NCI-H2171 (cell line): ENCODE data around the gene TAOK1.
"Not testable (repeated sequence)": the region's sequence is repeated elsewhere in the genome, so short reads cannot be mapped to it uniquely, and the experiment has no call there.

ENCODE experiments used
- DNase-seq: peaks from one replicate; lab custom pipeline; 2025; lab: John Stamatoyannopoulos, UW

Gene TAOK1

DNA sequence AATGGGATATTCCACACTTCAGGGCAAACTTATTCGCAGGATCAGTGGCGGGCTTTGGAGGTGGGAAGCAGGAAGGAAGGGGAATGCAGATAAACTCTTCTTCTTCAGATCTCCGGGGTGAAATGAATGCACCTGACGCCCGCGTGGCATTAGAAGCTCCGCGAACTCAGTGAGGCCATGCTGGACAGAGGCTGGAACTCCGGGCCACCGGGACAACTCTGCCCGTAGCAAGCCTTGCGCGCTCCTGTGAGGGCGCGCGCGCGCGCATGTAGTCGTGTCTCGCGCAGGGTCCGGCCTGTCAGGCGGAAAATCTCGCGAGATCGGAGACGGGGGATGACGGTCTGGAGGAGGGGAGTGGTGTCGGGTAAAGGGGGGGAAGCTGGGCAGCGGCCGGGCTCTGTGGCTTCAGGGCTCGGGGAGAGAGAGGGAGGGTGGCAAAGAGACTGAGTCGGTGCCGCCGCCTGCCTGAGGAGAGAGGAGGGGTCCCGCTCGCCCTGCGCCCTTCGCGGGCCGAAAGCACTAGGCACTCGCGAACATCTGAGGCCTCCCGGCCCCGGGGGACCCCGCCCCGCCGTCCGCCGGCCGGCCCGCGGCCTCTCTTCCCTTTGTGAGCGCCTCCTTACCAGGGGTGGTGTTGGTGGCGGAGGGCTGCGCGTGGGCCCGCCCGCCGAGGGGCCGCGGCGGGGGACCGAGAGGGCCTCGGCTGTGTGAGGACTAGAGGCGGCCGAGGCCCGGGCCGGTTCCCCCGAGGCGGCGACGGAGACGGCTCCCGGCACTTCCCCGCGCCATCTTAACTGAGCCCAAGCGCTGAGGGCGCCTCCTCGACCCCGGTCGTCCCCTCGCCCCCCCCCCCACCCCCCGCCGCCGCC is at the start of gene TAOK1:
TSS of gene TAOK1 (plus strand) at position 382 of the 869 bp plus-strand sequence. CDS start 61,186 bp downstream, outside the sequence.
- peak; percentile 97 for DNase-seq

DNA sequence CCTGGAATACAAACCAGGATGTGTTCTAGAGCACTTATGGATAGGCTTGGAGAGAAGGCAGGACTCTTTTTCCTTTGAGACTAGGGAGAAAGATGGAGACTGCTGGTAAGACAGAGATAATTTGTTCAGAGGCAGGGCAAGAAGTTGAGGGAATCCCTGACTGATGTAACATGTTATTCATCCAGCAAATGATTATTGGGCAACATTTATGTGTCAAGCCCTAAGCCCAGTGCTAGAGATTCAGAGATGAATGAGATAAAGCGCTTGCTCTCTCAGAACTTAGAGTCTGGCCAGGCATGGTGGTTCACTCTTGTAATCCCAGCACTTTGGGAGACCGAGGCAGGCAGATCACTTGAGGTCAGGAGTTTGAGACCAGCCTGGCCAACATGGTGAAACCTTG is 48.4 kb upstream of the TAOK1 start:
- no peak for DNase-seq

DNA sequence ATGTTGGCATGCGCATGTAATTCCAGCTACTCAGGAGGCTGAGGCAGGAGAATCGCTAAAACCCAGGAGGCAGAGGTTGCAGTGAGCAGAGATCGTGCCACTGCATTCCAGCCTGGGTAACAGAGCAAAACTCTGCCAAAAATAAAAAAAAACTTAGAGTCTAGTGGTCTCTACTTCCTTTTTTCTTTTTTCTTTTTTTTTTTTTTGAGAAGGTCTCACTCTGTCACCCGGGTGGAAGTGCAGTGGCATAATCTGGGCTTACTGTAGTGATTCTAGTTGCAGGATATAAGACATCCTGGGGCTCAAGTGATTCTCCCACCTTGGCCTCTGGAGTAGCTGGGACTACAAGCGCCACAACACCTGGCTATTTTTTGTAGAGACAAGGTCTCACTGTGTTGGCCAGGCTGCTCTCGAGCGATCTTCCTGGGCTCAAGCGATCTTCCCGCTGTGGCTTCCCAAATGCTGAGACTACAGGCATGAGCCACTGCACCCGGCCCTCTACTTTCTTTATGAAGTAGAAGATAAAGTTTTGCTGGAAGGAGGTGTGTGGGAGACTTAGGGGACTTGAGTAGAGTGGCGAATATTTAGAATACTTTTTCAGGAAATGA is 47.9 kb upstream of the TAOK1 start:
- DNase-seq: no peak

GRCh38 chr17:29344201-29344856 is 45.8 kb upstream of the TAOK1 start:
- DNase-seq: no peak

DNA sequence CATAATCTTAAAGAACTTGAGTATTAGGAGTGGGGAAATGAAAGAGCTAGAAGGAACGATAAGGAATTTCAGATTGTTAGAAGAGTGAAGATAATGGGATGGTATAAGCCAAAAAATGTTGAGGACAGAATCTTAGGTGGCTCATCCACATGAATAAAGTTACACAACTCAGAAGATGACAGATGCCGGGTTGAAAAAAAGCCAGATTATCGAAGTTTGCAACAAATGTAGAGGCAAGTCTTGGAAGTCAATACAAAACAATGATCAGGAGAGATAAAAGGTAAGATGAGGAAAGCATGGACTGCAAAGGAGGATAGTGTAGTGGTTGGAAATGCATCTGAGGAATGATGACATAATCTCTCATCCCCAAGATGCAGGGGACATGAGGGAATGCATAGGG is 45.1 kb upstream of the TAOK1 start:
- no peak for DNase-seq

GRCh38 chr17:29345470-29345869 is 44.7 kb upstream of the TAOK1 start:
- not testable (repeated sequence) for DNase-seq

GRCh38 chr17:29346462-29346861 is 43.7 kb upstream of the TAOK1 start:
- DNase-seq: no peak

GRCh38 chr17:29347831-29348629 is 42.1 kb upstream of the TAOK1 start:
- DNase-seq: no peak

- DNase-seq: no peak
Observed at GRCh38 chr17:29349409-29349808, 40.8 kb upstream of the TAOK1 start.

- DNase-seq: no peak
Observed at GRCh38 chr17:29352146-29352545, 38.0 kb upstream of the TAOK1 start.

GRCh38 chr17:29357232-29357631 is 32.9 kb upstream of the TAOK1 start:
- no peak for DNase-seq

GRCh38 chr17:29357821-29358232 is 32.3 kb upstream of the TAOK1 start:
- no peak for DNase-seq

- DNase-seq: no peak
Observed at GRCh38 chr17:29358416-29358815, 31.7 kb upstream of the TAOK1 start.

GRCh38 chr17:29359777-29360176 is 30.4 kb upstream of the TAOK1 start:
- no peak for DNase-seq

DNA sequence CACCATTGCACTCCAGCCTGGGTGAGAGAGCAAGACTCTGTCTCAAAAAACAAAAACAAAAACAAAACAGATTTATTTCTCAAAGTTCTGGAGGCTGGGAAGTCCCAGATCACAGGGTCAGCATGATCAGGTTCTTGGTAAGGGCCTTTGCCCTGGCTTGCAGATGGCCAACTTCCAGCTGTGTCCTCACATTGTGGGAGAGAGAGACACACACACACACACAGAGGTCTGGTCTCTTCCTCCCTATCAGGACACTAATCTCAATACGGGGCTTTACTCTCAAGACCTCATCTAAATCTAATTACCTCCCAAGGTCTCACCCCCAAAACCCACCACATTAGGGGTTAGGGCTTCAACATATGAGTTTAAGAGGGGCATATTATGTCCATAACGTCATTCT is 26.4 kb upstream of the TAOK1 start:
- no peak for DNase-seq

- no peak for DNase-seq
Observed at GRCh38 chr17:29364691-29365090, 25.5 kb upstream of the TAOK1 start.

- DNase-seq: no peak
Observed at GRCh38 chr17:29368161-29368560, 22.0 kb upstream of the TAOK1 start.

GRCh38 chr17:29368926-29369325 is 21.2 kb upstream of the TAOK1 start:
- no peak for DNase-seq

- DNase-seq: peak; percentile 40
Observed at GRCh38 chr17:29369831-29370735, 20.1 kb upstream of the TAOK1 start.

DNA sequence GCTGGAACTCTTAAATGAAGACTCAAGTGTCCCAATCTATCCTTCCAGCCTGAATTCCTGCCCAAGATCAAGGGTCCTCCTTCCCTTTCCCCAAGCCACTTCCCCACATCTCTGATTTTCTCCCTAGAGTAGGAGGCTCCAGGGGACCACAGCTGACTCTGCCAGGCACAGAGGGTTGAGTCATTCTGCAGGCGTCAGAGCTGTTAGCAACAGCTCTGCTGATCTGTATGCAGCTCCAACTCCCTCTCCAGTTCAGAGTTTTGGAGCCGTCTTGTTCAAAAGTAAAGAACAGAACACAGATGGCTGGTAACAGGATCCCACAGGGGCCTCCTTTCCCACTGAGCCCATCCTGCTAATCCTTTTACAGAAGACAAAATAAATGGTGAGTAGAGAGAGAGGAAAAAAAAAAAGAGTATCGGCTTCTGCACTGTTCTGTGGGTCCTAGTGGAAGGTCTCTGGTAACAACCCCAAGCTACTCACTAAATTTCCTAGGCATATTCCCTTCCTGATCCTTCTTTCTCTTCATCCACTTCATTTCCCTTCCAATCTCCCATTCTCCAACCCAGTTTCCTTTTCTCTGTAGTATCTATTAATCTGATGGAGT is 13.4 kb upstream of the TAOK1 start:
- DNase-seq: peak; percentile 85

GRCh38 chr17:29378500-29378899 is 11.7 kb upstream of the TAOK1 start:
- DNase-seq: no peak
